ENCODE results near the gene AUTS2.

AUTS2 gene

GRCh38 chr7:69879989-69880388 lies 281.7 kb downstream of the AUTS2 start:
- no peaks in the 10 kb centered on the region for H3K36me3 ChIP-seq (ENCODE audit: low read length)
- H3K4me3 ChIP-seq (ENCODE audit: insufficient read depth, low read length, poor library complexity, severe bottlenecking): no peak overlapping the region
- H3K9me3 ChIP-seq (ENCODE audit: insufficient read depth, low read length): no peaks in the 10 kb centered on the region
- TF ChIP-seq CTCF (IDR thresholded peaks at IDR 0.05; ENCODE audit: insufficient read depth, low read length, poor library complexity, severe bottlenecking) (no peak), EZH2phosphoT487 (conservative IDR thresholded peaks at IDR 0.05; ENCODE audit: low read length) (no peak)
- no peak overlapping the region for H3K27ac ChIP-seq (ENCODE audit: low read depth, low read length)
- no peak overlapping the region for H3K4me2 ChIP-seq (ENCODE audit: low read depth, low read length, poor library complexity, severe bottlenecking)
- H3K79me2 ChIP-seq (ENCODE audit: insufficient read depth, low read length): peaks cover 17% of the 10 kb centered on the region
- H2AFZ ChIP-seq (ENCODE audit: low read depth, low read length, severe bottlenecking): no peak overlapping the region
- peaks cover 4% of the 10 kb centered on the region; the same call in 1 of the 2 replicates for H4K20me1 ChIP-seq (ENCODE audit: low read depth, low read length)
- no peaks in the 10 kb centered on the region for H3F3A ChIP-seq (ENCODE audit: insufficient read depth)
- H3K27me3 ChIP-seq (ENCODE audit: low read length): no peaks in the 10 kb centered on the region
- H3K9ac ChIP-seq (ENCODE audit: low read length): no peak overlapping the region
- H3K9me2 ChIP-seq (replicated peaks; ENCODE audit: insufficient read depth, low read length): no peaks in the 10 kb centered on the region

- Histone ChIP-seq H2AFZ (ENCODE audit: low read depth, low read length, severe bottlenecking) (no peak overlapping the region), H3F3A (ENCODE audit: insufficient read depth) (no peaks in the 10 kb centered on the region), H3K27ac (ENCODE audit: low read depth, low read length) (no peak overlapping the region), H3K4me3 (ENCODE audit: insufficient read depth, low read length, poor library complexity, severe bottlenecking) (no peak overlapping the region), H3K4me2 (ENCODE audit: low read depth, low read length, poor library complexity, severe bottlenecking) (no peak overlapping the region), H3K9me3 (ENCODE audit: insufficient read depth, low read length) (no peaks in the 10 kb centered on the region), H3K36me3 (ENCODE audit: low read length) (no peaks in the 10 kb centered on the region), H3K27me3 (ENCODE audit: low read length) (no peaks in the 10 kb centered on the region), H3K9me2 (replicated peaks; ENCODE audit: insufficient read depth, low read length) (no peaks in the 10 kb centered on the region), H3K79me2 (ENCODE audit: insufficient read depth, low read length) (peaks cover 11% of the 10 kb centered on the region; the same call in 1 of the 2 replicates), H4K20me1 (ENCODE audit: low read depth, low read length) (peaks cover 4% of the 10 kb centered on the region; the same call in 1 of the 2 replicates), H3K9ac (ENCODE audit: low read length) (no peak overlapping the region)
- TF ChIP-seq CTCF (IDR thresholded peaks at IDR 0.05; ENCODE audit: insufficient read depth, low read length, poor library complexity, severe bottlenecking) (no peak), EZH2phosphoT487 (conservative IDR thresholded peaks at IDR 0.05; ENCODE audit: low read length) (no peak)
Observed at GRCh38 chr7:69880840-69881239, 282.6 kb downstream of the AUTS2 start.

GRCh38 chr7:69882269-69882668 lies 284.0 kb downstream of the AUTS2 start:
- Histone ChIP-seq H3K4me3 (ENCODE audit: insufficient read depth, low read length, poor library complexity, severe bottlenecking) (no peak overlapping the region), H3K4me2 (ENCODE audit: low read depth, low read length, poor library complexity, severe bottlenecking) (no peak overlapping the region), H3K9me2 (replicated peaks; ENCODE audit: insufficient read depth, low read length) (no peaks in the 10 kb centered on the region), H3K9me3 (ENCODE audit: insufficient read depth, low read length) (no peaks in the 10 kb centered on the region), H4K20me1 (ENCODE audit: low read depth, low read length) (0 out of 2 replicates have a peak, but pooled peaks cover 4% of the 10 kb centered on the region), H3F3A (ENCODE audit: insufficient read depth) (peaks cover under 1% of the 10 kb centered on the region; the same call in 1 of the 2 replicates), H3K27me3 (ENCODE audit: low read length) (no peaks in the 10 kb centered on the region), H2AFZ (ENCODE audit: low read depth, low read length, severe bottlenecking) (no peak overlapping the region), H3K79me2 (ENCODE audit: insufficient read depth, low read length) (peaks cover 4% of the 10 kb centered on the region; the same call in 1 of the 2 replicates), H3K27ac (ENCODE audit: low read depth, low read length) (no peak overlapping the region), H3K36me3 (ENCODE audit: low read length) (no peaks in the 10 kb centered on the region), H3K9ac (ENCODE audit: low read length) (no peak overlapping the region)
- TF ChIP-seq EZH2phosphoT487 (conservative IDR thresholded peaks at IDR 0.05; ENCODE audit: low read length) (no peak), CTCF (IDR thresholded peaks at IDR 0.05; ENCODE audit: insufficient read depth, low read length, poor library complexity, severe bottlenecking) (no peak)

Measured in SU-DHL-6 (cell line).